IPS DF 4.7 (cell line): ENCODE data around the gene SNAP25.

Source experiments
- DNase-seq: peaks from one replicate; pipeline ENCODE4 v3.0.0-alpha.2; 2013; ENCODE audit warnings: low spot score; ENCODE audit errors: extremely low read depth

The SNAP25 gene

DNA sequence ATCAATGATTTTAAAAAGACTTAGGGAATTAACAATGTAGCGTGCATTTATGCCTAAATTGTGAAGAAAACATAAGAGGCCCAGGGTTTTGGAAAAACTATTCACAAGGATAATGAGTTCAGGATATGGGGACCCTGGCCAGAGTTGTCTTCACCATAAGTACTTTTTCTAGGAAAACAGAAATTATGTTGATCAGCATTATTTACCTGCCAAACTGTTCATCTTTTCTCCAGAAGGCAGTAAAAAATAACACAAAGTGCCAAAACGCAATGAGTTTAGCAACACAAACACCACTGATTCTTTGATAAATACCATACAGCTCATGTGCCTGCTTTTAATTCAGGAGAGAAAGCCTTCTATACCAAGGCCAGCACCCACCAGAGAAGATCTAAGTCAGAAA, 43.1 kb downstream of the SNAP25 start:
- no peak for DNase-seq

DNA sequence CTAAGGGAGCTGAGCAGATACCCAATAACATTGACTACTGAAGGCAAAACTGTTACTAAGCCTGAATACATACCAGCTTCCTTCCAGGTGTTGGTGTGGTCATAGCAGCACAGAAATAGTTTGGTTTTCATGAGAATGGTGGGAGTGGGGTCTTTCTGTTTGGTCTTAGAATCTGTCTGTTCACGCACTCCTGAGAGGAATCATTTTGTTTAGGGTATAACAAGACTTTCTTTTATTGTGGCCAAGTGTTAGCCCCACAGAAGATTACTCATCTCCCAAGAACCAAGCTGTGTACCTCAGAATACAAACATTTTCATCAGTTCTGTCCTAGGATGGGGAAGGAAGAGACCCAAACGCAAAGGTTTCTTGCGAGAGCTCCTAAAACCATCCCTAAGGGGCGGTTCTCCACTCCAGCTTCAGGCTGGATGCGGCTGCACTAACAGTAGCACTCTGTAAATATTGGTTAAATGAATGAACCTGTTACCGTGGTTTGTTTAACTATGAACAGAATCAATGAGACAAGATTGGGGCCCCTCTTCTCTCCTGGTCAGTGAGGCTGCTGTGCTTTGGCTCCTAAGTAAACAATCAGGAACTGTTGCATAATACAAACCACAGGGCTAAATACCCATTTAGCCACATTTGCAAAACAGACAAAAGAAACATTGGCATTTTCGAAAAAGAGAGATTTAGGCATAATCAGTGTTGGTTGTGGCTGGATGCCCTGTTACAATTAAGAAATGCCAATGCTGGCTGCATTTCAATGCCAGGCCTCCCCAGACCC, 44.9 kb downstream of the SNAP25 start:
- no peak for DNase-seq

DNA sequence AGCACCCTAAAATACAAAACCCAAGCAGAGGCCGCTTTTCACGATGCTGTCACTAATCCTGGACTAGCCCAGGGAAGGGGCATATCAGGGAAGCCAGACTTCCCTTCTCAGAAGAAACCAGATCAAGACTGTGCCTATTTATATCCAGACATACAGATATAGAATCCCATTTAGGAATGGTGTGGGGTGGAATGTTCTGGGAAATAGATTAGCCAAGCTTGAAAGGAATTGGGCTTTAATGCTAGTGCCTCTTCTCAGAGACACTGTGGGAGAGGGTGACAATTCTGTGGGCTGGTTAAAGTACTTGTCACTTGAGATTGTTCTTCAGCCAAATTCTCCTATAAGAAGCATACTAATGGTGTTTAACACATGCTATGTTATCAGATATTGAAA, 45.5 kb downstream of the SNAP25 start:
- DNase-seq = no peak

DNA sequence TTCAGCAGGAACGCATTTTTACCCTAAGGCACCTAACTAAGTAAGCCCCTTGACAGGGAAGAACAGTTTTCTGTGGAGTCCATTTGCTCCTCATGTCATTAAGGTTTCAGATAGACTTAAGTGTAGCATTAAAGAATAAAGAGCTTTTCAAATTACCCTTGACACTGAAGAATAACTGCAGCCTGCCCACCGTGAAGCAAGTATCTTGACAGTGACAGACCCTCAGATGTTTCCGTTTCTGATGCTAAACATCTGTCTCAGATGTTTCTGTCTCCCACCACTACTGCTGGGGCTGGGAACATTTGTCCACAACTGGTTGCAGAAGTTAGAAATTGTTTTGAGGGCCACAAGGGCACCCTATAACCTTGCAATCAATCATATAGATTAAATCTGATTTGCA, 50.0 kb downstream of the SNAP25 start:
- no peak for DNase-seq

DNA sequence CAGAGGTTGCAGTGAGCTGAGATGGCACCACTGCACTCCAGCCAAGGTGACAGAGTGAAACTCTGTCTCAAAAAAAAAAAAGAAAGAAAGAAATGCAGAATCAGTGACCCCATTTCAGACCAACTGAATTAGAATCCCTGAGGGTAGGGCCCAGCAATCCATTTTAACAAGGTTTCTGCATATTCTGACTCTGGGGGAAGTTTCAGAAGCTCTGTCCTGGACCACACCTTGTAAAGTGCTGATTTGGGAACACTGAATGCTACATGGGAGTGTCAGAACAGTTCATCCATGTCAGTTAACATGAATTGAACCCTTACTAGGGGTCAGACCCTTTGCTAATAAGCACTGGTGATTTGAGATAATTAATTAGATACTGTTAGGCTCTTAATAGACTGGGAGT, 52.0 kb downstream of the SNAP25 start:
- no peak for DNase-seq

DNA sequence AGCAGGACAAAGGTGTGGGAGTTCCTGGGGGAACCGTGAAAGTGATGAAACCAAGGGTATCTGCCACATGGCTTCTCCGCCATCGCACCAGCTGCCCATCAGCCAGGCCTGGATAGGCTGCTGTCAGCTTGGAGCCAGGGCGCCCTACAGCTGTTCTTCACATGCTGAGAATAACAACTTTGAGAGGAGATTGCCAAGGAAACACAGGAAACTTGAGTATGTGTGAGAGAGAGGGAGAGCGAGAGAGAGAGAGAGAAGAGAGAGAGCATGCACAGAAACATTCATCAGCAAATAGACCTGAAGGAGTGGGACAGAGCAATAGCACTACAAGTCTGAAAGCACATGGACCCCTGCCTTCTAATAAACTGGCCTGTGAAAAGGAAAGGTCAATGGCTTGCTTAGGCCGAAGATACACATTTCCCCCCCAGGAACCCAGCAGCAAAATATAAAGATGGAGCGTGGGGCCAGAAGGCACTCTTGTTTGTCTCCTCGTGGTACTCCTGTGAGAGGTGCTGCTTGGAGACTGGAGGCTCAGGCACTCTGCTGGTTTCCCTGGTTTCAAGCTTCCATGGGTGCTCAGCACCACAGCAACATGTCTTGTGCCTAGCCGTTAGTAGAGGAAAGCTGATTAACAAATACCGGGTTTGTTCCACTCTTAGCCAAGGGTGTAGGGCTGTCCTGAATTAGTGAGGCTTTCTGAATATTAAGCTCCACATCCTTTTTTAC, 53.0 kb downstream of the SNAP25 start:
- DNase-seq = no peak

DNA sequence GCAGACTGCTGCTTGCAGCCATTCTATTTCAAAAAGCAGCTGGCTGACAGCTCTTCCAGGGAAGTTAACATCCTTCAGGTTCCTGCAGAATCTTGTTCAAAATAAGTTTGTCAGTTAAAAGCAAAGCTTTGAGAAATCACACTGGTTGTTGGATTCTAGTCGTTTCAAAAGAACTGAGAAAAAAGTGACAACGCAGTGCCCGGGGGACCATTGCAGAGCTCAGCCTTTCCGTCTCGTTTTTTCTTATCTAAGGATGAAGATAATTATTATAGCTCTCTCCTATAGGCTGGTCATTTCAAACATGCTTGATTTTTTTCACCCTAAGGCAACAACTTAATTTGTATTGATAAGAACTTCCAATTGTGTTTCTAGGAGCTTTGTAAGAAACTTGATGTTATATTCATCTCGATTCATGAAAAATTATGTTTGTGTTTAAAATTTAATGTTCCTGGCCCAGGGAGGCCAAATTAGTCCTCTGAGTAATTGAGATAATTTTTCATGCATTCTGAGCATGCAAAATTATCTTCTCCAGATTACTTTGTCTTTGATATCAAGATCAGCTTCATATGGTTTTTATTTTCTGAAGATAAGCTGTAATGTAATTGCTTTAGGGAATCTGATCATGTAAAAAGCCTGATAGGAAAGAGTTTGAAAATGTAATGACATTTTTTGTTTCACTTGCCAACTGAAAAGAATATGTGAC, 58.4 kb downstream of the SNAP25 start:
- no peak for DNase-seq

DNA sequence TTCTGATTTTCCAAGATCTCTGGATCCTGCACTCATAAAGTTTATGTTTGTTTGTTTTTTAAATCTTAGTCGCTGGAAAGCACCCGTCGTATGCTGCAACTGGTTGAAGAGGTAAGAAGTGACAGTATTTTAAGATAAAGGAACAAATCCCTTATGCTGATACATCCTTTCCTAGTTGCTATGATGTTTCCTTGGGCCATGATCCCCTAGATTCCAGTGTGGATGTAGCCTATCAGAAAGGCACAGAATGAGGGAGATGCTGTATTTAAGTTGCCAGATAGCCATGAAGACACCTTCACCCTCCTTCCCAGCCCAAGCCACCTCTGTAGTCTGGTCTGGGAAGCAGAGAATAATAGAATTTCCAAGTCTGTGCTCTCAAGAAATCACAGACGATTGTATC, 59.0 kb downstream of the SNAP25 start:
- DNase-seq = no peak

DNA sequence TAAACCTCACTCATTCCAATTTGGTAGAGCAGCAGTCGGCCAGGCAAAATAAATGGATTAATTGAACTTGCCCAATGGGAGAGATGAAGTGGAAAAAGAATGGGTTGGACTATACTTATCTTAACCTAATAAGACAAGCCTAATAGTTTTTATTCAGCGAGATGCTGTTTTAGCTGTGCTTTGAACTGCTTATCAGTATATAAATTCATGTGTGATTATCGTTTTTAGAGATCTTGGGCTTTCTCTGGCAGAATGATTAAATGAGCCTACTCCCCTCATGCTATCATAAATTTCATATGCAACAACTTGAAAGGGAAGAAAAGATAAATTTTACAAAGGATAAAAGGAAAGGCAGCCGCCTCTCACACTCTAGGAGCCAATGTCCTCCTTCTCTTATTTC, 59.8 kb downstream of the SNAP25 start:
- DNase-seq = no peak

DNA sequence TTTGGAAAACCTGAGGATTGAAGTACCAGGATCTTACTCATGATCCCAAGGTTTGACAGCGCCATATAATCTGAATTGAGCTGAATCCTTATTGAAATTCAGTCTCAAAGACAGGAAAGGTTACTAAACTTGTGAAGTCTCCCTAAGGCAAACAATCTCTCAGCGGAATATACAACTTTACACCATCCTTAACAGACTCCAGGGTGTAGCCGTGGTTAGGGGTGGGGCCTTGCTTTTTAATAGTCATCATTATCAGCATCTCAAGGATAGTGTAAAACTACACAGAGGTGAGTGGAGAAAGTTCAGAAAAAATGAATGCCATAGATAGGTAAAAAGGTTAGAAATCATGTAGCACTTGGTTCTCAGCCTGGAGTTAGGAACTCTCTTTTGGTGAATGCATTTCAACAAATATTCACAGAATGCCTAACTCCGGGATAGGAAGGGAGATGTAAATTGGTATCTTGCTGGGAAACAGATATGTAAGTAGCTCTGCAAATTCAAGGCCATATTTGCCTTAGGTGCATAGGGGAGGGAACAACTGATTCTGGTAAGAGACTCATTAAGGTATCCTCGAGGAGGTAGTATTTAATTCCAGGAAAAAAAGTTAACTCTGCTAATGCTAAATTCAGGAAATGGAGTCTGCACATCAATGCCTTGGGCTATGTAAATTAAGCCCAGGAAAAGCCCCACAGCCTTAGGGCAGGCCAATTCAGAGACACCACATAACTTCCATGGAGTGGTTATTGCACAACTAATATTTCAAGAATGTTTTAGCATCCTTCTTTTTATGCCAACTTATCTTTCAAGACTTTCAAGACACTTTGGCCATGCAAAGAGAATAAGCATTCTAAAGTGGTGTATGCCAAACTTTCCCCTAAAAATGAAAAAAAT, 61.6 kb downstream of the SNAP25 start:
- no peak for DNase-seq

DNA sequence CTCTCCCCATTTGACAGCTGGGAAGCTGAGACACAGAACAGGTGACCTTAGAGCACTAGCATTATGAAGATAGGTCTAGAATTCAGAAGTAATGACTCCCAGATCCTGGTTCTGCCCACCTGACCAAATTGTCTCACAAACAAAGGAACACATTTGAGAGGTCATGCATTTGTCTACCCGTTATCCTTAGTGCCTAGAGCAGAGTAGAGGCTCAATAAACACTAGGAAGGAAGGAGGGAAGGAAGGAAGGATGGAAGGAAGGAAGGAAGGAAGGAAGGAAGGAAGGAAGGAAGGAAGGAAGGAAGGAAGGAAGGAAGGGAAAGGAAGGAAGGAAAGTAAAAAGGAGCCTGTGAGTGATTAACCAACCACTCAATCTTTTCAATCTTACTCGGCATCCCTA, 63.3 kb downstream of the SNAP25 start:
- DNase-seq = no peak

DNA sequence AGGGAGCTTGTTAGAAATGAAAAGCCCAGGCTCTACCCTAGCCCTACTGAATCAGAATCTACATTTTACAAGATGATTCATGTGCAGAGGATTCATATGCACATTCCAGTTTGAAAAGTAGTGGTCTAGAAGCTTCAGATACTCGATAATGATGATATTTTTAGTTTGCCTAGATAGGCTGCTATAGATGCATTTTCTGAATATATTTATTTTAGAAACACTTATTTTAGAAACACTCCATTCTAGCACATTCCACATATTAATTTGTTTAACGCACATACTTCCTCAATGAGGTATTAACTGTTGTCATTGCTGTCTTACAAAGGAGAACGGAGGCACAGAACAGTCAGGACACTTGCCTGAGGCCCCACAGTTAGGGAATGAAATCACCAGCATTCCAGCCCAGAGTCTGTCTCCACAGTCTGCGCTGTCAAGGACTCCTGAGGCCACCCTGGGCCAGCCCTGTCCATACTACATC, 64.4 kb downstream of the SNAP25 start:
- no peak for DNase-seq

DNA sequence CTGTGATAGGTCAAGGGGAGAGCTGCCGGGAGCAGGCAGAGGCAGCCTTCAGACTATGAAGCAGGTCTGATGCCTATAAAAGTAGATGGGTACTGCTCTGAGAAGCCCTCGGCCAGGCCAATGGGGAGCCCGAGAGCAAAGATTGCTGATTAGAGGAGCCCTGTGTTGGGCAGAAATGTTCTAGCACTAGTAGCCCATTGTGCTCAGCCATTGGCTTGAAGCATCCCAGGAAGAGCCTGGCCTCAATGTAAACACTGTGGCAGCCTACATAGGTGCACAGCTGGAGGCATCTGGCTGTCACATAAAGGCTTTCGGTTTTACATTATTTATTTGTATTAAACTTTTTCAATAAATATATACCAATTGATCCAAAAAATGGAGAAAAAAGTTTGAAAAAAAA, 67.7 kb downstream of the SNAP25 start:
- no peak for DNase-seq

DNA sequence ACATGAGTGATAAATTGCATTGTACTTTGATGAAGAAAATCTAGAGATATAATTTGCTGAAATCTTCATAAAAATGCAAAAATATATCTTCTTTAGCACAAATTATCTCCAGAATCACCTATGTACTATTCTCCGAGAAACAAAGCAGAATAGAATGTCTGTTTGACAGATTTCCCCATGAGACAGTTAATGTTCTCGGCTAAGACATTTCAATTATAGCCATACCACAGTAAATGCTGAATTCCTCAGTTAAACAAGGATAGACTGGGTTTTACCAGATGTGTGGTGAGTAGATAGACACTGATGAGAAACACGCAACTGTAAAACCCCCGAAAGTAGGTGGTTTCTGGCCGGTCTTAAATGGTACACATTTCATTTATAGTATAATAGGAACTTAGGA, 69.8 kb downstream of the SNAP25 start:
- no peak for DNase-seq

DNA sequence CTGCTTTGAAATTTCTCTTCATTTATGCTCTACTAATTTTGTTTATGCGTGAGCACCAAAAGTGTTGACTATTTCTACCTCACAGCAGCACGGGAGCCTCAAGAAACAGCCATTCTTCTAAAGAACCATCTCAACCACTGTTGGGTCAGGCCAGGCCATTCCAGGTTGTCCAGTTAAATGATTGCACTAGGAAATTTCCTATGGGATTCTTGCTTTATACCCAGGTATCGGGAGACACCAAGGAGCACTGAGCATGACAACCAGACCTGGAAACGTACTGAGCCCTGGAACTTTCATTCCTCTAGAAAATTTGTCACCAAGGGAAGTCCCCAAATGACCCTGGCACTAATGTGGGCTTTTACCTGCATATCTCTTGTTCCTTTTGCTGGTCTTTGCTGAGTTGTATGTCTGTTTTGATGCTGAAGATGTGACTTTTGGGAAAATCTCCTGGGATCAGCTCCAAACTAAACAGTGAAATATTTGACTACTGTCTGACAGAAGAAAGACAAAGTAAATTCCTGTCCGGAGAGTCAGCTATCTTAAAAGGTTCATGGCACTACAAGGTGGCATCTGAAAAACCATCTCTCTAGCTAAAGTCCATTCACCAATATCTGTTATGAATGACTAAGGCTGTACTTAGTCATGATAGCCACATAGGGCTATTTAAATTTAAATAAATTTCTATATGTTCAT, 70.5 kb downstream of the SNAP25 start:
- no peak for DNase-seq

DNA sequence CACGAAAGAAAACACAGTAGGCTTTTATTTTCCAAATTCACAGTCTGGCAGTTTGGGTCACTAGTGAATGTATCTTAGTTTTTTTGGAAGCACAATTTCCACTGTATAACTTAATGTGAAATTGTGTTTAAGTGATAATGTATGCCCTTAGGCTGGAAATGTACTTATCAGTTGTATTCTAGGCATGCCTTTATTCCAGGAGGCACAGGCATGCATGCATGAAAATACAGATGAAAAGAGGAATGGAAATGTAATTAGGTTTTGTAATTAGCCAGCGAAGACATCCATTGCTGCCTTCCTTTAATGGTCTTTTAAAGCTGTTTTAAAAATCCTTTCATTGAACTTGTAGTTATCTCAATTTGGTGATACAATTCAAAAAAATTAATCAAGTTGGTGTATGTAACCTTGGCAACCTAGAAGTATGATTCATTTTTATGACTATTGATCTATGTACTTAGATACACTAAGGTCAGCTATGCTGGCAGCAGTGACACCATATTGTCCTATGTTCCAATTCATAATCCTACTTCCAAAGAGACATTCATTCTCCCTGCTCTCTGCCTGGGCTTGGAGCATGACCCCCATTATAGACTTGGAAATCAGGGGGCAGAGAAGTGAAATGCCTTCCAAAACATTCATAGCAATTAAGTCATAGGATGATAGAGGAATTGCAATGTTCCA, 73.1 kb downstream of the SNAP25 start:
- DNase-seq = no peak

DNA sequence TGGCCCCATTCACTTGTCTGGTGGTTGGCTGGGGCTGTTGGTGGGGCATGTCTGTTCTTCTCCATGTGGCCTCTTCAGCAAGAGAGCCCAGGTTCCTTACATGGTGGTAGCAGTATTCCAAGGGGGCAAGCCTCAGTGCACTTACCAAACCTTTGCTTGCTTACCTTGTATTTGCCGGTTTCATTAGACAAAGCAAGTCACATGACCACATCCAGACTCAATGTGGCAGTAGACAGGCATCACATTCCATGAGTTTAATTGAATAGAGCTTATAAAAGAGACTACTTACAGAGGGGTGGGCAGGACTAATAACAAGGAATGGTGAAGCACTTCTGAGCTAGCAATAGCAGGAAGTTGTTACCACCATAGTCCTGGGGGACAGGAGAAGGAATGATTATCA, 78.6 kb downstream of the SNAP25 start:
- DNase-seq = no peak

DNA sequence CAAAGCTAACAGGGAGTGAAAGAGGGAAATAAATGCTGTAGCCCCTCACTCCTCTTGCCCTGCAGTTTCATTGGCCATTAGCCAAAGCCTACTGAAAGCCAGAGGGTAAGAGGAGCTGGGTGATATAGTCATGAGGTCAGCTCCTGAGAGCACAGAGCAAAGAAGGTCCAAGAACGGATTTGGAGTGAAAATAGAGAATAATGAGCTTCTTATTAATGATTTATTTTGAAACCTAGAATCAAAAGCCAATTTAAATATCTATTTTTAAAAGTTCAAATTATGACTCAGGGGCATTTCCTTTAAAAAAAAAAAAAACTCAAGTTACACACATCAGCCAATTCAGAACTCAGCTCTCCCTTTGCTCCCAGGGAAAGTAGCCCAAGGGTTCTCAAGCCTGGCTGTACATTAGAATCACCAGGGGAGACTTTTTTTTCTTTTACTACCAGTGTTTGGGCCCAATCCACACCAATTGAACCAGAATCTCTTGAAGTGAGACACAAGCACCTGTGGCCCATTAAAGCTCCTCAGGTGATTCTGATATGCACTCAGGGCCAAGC, 79.1 kb downstream of the SNAP25 start:
- DNase-seq = no peak

DNA sequence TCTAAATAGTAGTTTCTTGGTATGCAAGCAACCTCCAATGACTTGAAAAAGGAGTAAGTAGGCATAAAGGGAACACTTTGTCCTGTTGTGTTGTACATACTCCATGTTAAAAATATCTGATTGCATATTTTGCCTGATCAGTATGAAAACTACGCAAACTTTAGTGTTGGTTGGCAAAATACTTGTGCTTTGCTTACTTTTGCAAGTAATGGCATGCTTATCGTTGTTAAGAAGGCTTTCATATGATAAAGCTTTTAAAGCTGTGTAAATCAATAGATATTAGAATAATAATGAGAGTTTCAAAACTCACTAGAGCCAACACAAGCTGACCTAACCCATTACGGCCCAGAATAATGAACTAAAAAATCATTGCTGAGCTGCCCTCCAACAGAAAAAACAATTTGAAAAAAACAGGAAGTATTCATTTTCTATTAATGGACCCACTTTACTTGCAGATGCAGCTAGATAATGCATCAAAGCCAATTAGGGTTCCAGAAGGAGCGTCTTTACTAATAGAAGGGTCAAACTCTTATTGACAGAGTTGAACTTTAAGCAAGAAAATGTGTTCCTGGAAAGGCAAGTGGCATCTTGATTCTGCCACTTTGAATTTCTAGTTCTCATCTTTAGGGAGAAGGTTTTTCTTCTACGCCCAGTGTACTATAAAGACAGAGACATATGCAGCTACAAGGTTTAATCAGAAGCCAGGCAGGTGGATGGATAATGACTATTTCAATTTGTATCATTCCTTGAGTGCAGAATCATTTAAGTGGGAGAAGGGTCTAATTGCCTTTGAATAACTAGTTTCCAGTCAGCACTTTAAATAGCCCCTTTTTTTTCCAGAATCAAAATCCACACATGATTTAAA, 82.2 kb downstream of the SNAP25 start:
- no peak for DNase-seq
